Tibial nerve (tissue), 4 donors: ENCODE data around the gene PCDHA8.

Experiments used
- EP300 ChIP-seq, 2 donors: sonication (generic); formaldehyde crosslinking; IDR thresholded peaks; one replicate each; pipeline ENCODE4 v1.6.1; 2017; ENCODE audit warnings: antibody characterized with exemption in 2 of 2, mild to moderate bottlenecking in 1 of 2
- POLR2A ChIP-seq, 2 donors: fragments of 450-650 bp; IDR thresholded peaks; one replicate each; pipeline ENCODE4 v1.6.1; 2017; ENCODE audit warnings: antibody characterized with exemption in 2 of 2, mild to moderate bottlenecking in 2 of 2, moderate library complexity in 2 of 2
- TF ChIP-seq, protein P1 (sequence below), 5 experiments: fragments of 200-600 bp in 3 of 5; fragments of 450-650 bp in 2 of 5; sonication (generic) in 3 of 5; IDR thresholded peaks; one replicate each; pipeline ENCODE4 v1.5.1; 2016 to 2019; ENCODE audit warnings: antibody characterized with exemption in 5 of 5, mild to moderate bottlenecking in 3 of 5, moderate library complexity in 2 of 5

DNA sequence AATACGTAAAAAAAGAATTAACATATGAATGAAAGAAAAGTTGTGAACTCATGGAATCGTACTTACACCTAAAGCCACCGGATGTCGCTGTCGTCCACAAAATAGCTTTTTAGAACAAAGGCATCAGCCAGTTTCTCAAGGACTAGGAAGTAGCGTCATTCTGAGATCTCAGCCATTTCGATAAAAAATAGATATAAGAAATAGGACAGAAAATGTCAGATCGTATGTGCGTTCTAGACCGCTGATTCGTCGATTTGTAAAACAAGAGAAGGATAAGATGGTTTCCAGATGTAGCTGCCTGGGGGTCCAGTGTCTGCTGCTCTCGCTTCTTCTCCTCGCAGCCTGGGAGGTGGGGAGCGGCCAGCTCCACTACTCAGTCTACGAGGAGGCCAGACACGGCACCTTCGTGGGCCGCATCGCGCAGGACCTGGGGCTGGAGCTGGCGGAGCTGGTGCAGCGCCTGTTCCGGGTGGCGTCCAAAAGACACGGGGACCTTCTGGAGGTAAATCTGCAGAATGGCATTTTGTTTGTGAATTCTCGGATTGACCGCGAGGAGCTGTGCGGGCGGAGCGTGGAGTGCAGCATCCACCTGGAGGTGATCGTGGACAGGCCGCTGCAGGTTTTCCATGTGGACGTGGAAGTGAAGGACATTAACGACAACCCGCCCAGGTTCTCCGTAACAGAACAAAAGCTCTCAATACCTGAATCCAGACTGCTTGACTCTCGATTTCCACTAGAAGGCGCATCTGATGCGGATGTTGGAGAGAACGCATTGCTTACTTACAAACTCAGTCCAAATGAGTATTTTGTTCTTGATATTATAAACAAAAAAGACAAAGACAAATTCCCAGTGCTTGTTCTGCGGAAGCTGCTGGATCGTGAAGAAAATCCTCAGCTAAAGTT, 15.0 kb downstream of the PCDHA8 start, which contains the start of gene PCDHA10:
- TF ChIP-seq, protein P1, sequence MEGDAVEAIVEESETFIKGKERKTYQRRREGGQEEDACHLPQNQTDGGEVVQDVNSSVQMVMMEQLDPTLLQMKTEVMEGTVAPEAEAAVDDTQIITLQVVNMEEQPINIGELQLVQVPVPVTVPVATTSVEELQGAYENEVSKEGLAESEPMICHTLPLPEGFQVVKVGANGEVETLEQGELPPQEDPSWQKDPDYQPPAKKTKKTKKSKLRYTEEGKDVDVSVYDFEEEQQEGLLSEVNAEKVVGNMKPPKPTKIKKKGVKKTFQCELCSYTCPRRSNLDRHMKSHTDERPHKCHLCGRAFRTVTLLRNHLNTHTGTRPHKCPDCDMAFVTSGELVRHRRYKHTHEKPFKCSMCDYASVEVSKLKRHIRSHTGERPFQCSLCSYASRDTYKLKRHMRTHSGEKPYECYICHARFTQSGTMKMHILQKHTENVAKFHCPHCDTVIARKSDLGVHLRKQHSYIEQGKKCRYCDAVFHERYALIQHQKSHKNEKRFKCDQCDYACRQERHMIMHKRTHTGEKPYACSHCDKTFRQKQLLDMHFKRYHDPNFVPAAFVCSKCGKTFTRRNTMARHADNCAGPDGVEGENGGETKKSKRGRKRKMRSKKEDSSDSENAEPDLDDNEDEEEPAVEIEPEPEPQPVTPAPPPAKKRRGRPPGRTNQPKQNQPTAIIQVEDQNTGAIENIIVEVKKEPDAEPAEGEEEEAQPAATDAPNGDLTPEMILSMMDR (IDR thresholded peaks at IDR 0.05), result peak in 3 of 5 experiments; percentile 8 to 25 (median 12)
- TF ChIP-seq EP300 (IDR thresholded peaks at IDR 0.05) (no peak), POLR2A (IDR thresholded peaks at IDR 0.05) (no peak)
